H1 (cell line): ENCODE measurements around the gene ZNF213. TPM values are rescaled to one million over a fixed set of nuclear protein-coding genes. Genes with fewer than 3 reads are reported as not detected.

Experiments
- CTCF ChIA-PET: fragments of 300-600 bp; sonication (Branson Sonifier 250); formaldehyde crosslinking; loops from one replicate; lab custom pipeline; 2021; ENCODE audit not compliant: partially characterized antibody; lab: Charles Lee
- POLR2A ChIA-PET: fragments of 300-600 bp; sonication (Branson Sonifier 250); formaldehyde crosslinking; loops from one replicate; lab custom pipeline; 2021; ENCODE audit warnings: inconsistent platforms; ENCODE audit not compliant: partially characterized antibody; lab: Charles Lee
- DNase-seq, 2 experiments: peaks; one replicate each; pipeline versions ENCODE4 v3.0.0 to v3.0.0-alpha.2; 2010 to 2022; ENCODE audit warnings: low spot score in 2 of 2, low read depth in 1 of 2, mixed read lengths in 1 of 2
- FAIRE-seq: peaks from 2 replicates; lab custom pipeline; 2011; peaks lifted over from hg19 to GRCh38; lab: Jason Lieb, UNC
- H2AFZ ChIP-seq: 2 replicates; pipeline ENCODE4 v1.8.1; 2012; ENCODE audit warnings: low read length, inconsistent platforms
- H2AK5ac ChIP-seq: 2 replicates; pipeline ENCODE4 v1.6.1; 2013; ENCODE audit warnings: low read depth, low read length
- H2BK120ac ChIP-seq: replicated peaks from 2 replicates; pipeline ENCODE3; 2013; ENCODE audit warnings: low read depth, low read length, inconsistent platforms
- H2BK12ac ChIP-seq: 2 replicates; pipeline ENCODE4 v1.6.1; 2013; ENCODE audit warnings: low read depth, low read length
- H2BK15ac ChIP-seq: 2 replicates; pipeline ENCODE4 v1.6.1; 2013; ENCODE audit warnings: low read length
- H2BK20ac ChIP-seq: 2 replicates; pipeline ENCODE4 v1.6.1; 2013; ENCODE audit warnings: low read length
- H2BK5ac ChIP-seq: 2 replicates; pipeline ENCODE4 v1.6.1; 2013; ENCODE audit warnings: low read depth, low read length
- H3K14ac ChIP-seq: 2 replicates; pipeline ENCODE4 v1.6.1; 2013; ENCODE audit warnings: inconsistent platforms; ENCODE audit not compliant: insufficient read length
- H3K18ac ChIP-seq: 2 replicates; pipeline ENCODE4 v1.6.1; 2013; ENCODE audit warnings: low read length; ENCODE audit errors: extremely low read depth
- H3K23ac ChIP-seq: 2 replicates; pipeline ENCODE4 v1.6.1; 2013; ENCODE audit warnings: inconsistent platforms; ENCODE audit not compliant: insufficient read length
- H3K23me2 ChIP-seq: 2 replicates; pipeline ENCODE4 v1.6.1; 2013; ENCODE audit warnings: low read depth, low read length
- H3K27ac ChIP-seq: 2 replicates; pipeline ENCODE4 v1.6.1; 2011; ENCODE audit warnings: low read depth, low read length, inconsistent platforms
- H3K27me3 ChIP-seq, 4 experiments: replicated peaks in 1 of 4; 1 replicate in 1 of 4; 2 replicates in 3 of 4; pipeline versions ENCODE4 v1.6.1 to v1.8.1; 2011 to 2013; ENCODE audit warnings: low read length in 3 of 4, mild to moderate bottlenecking in 3 of 4, inconsistent platforms in 2 of 4, mixed read lengths in 2 of 4, moderate library complexity in 1 of 4; ENCODE audit not compliant: control insufficient read depth in 3 of 4, insufficient read depth in 3 of 4; ENCODE audit errors: extremely low read depth in 1 of 4
- H3K36me3 ChIP-seq, 4 experiments: 2 replicates each; pipeline versions ENCODE4 v1.6.1 to v1.8.1; 2011 to 2013; ENCODE audit warnings: mild to moderate bottlenecking in 4 of 4, low read length in 3 of 4, moderate library complexity in 2 of 4, control low read depth in 1 of 4, inconsistent platforms in 1 of 4; ENCODE audit not compliant: insufficient read depth in 4 of 4, control insufficient read depth in 2 of 4
- H3K4ac ChIP-seq: replicated peaks from 2 replicates; pipeline ENCODE3; 2013; ENCODE audit warnings: low read length, low read depth, mixed read lengths, inconsistent platforms; ENCODE audit not compliant: insufficient read length
- H3K4me1 ChIP-seq, 4 experiments: replicated peaks in 1 of 4; 1 replicate in 1 of 4; 2 replicates in 3 of 4; pipeline versions ENCODE4 v1.6.1 to v1.8.1; 2011 to 2013; ENCODE audit warnings: low read length in 3 of 4, inconsistent platforms in 2 of 4, mixed read lengths in 1 of 4; ENCODE audit not compliant: insufficient read depth in 4 of 4, control insufficient read depth in 3 of 4
- H3K4me2 ChIP-seq, 2 experiments: 2 replicates each; pipeline versions ENCODE4 v1.6.1 to v1.8.1; 2011 to 2013; ENCODE audit warnings: low read depth in 2 of 2, low read length in 2 of 2, control low read depth in 1 of 2, inconsistent platforms in 1 of 2, mild to moderate bottlenecking in 1 of 2; ENCODE audit not compliant: insufficient read depth in 1 of 2
- H3K4me3 ChIP-seq, 4 experiments: fragments of 200-600, 300-600 bp in 1 of 4; sonication (generic), shearing (Covaris generic), sonication (Bioruptor Twin) in 1 of 4; 2 replicates each; pipeline versions ENCODE4 v1.5.1 to v1.8.1; 2011 to 2016; ENCODE audit warnings: low read length in 4 of 4, low read depth in 3 of 4, control low read depth in 2 of 4, inconsistent platforms in 2 of 4, mild to moderate bottlenecking in 2 of 4, mixed read lengths in 1 of 4, moderate library complexity in 1 of 4; ENCODE audit not compliant: insufficient read depth in 2 of 4; ENCODE audit errors: extremely low read depth in 1 of 4
- H3K56ac ChIP-seq: replicated peaks from 2 replicates; pipeline ENCODE3; 2013; ENCODE audit warnings: low read depth, mild to moderate bottlenecking, mixed read lengths, low read length, inconsistent platforms; ENCODE audit not compliant: insufficient read length
- H3K79me1 ChIP-seq: 2 replicates; pipeline ENCODE4 v1.6.1; 2013; ENCODE audit warnings: low read depth, low read length, control low read depth
- H3K79me2 ChIP-seq, 2 experiments: 2 replicates each; pipeline versions ENCODE4 v1.6.1 to v1.8.1; 2012 to 2013; ENCODE audit warnings: low read length in 2 of 2, mild to moderate bottlenecking in 2 of 2, inconsistent platforms in 1 of 2; ENCODE audit not compliant: insufficient read depth in 2 of 2, control insufficient read depth in 1 of 2
- H3K9ac ChIP-seq, 4 experiments: replicated peaks in 1 of 4; 1 replicate in 1 of 4; 2 replicates in 3 of 4; pipeline versions ENCODE4 v1.6.1 to v1.8.1; 2011 to 2013; ENCODE audit warnings: low read depth in 3 of 4, low read length in 3 of 4, control low read depth in 2 of 4, mild to moderate bottlenecking in 2 of 4, moderate library complexity in 2 of 4, inconsistent platforms in 1 of 4; ENCODE audit errors: extremely low read depth in 1 of 4
- H3K9me3 ChIP-seq, 2 experiments: 2 replicates each; pipeline versions ENCODE4 v1.6.1 to v1.8.1; 2012 to 2013; ENCODE audit warnings: mild to moderate bottlenecking in 2 of 2, moderate library complexity in 2 of 2, control low read depth in 1 of 2, inconsistent platforms in 1 of 2, low read depth in 1 of 2, low read length in 1 of 2, mixed read lengths in 1 of 2; ENCODE audit not compliant: insufficient read depth in 2 of 2
- H4K20me1 ChIP-seq, 2 experiments: replicated peaks in 1 of 2; 2 replicates each; pipeline versions ENCODE3 to v1.8.1; 2011 to 2013; ENCODE audit warnings: inconsistent platforms in 2 of 2, low read length in 2 of 2, mild to moderate bottlenecking in 1 of 2; ENCODE audit not compliant: insufficient read depth in 2 of 2, control insufficient read depth in 1 of 2
- H4K5ac ChIP-seq: 2 replicates; pipeline ENCODE4 v1.6.1; 2013; ENCODE audit warnings: low read length, low read depth, mixed read lengths, inconsistent platforms; ENCODE audit not compliant: insufficient read length
- H4K8ac ChIP-seq: 2 replicates; pipeline ENCODE4 v1.8.0; 2013; ENCODE audit warnings: mild to moderate bottlenecking, moderate library complexity, low read length, inconsistent platforms; ENCODE audit not compliant: insufficient read depth; ENCODE audit errors: extremely low read depth
- H4K91ac ChIP-seq: replicated peaks from 2 replicates; pipeline ENCODE3; 2013; ENCODE audit warnings: low read length, mixed read lengths, inconsistent platforms; ENCODE audit not compliant: insufficient read length
- CEBPB ChIP-seq: IDR thresholded peaks from 2 replicates; pipeline ENCODE4 v1.6.1; 2012; ENCODE audit warnings: low read depth, low read length
- HDAC2 ChIP-seq, 2 experiments: fragments of 300-600 bp in 1 of 2; sonication (generic) in 1 of 2; IDR thresholded peaks; 2 replicates each; pipeline ENCODE4 v1.6.1; 2011 to 2012; ENCODE audit warnings: low read depth in 2 of 2, low read length in 2 of 2, mild to moderate bottlenecking in 2 of 2, moderate library complexity in 2 of 2, borderline replicate concordance in 1 of 2, inconsistent platforms in 1 of 2
- SIRT6 ChIP-seq: IDR thresholded peaks from one replicate; pipeline ENCODE4 v1.7.1; 2012; ENCODE audit warnings: low read length, inconsistent platforms
- TAF1 ChIP-seq: IDR thresholded peaks from 2 replicates; pipeline ENCODE4 v1.6.1; 2011; ENCODE audit warnings: mild to moderate bottlenecking, low read depth, low read length
- WGBS, 2 experiments: shearing (Covaris generic) in 1 of 2; methylation state at CpG; one replicate each; pipeline versions ENCODE4 v1.1.6 to v1.1.7; 2013 to 2015; ENCODE audit warnings: low lambda C conversion rate in 2 of 2, mixed read lengths in 2 of 2, inconsistent platforms in 1 of 2, low coverage in 1 of 2, missing lambda C conversion rate in 1 of 2; ENCODE audit not compliant: insufficient replicate concordance in 2 of 2, insufficient coverage in 1 of 2, insufficient read length in 1 of 2; ENCODE audit errors: extremely low coverage in 1 of 2, missing lambda C conversion rate in 1 of 2; 5-methylcytosine and 5-hydroxymethylcytosine counted together
- polyA plus RNA-seq, 7 experiments: library from polyadenylated mRNA; depleted of rRNA in 3 of 7; stranded (reverse) in 5 of 7; unstranded in 2 of 7; fragments of >200 nt in 5 of 7; fragments of 200-250 nt in 2 of 7; gene quantifications; 1 replicate in 5 of 7; 2 replicates in 1 of 7; 4 replicates in 1 of 7; pipeline versions ENCODE4 v1.2.1 to v1.2.3, GENCODE V29; 2011 to 2013; ENCODE audit warnings: missing spikeins in 2 of 7, mixed read lengths in 2 of 7
- total RNA-seq: library from RNA; stranded (reverse); fragmentation: NEBNext Ultra II Directional; extraction: Animal tissue kit (Norgen Biotek cat#: 25700); gene quantifications from 2 replicates; pipeline ENCODE4 v1.2.1, GENCODE V29; 2021
- TF ChIP-seq, protein P1 (sequence below): IDR thresholded peaks from 2 replicates; pipeline ENCODE4 v1.6.1; 2011; ENCODE audit warnings: low read length, improper control_type of control experiment

ZNF213 gene
- total and polyA plus RNA-seq, 2 of the 8 experiments (the other 6 are each of a cell fraction or from before 2014, with no cell fraction given), result 1.6 to 6.9 TPM

GRCh38 chr16:3145660-3146059 lies 10.8 kb downstream of the ZNF213 start:
- Histone ChIP-seq H3K79me1 (no peaks in the 10 kb centered on the region), H3K4me3 (no peak overlapping the region), H2BK5ac (no peak overlapping the region), H3K23me2 (peaks cover 8% of the 10 kb centered on the region; the same call in 1 of the 2 replicates), H3K27ac (no peak overlapping the region), H3K79me2 (no peaks in the 10 kb centered on the region), H3K27me3 (peaks cover 0 to 18% (median 12%) of the 10 kb centered on the region in 4 experiments; a peak in 5 of 7 replicates), H3K36me3 (peaks cover 0 to 7% (median 3%) of the 10 kb centered on the region in 4 experiments; a peak in 3 of 8 replicates), H3K4me2 (no peak overlapping the region)
- DNase-seq, result no peak
- no peak for TF ChIP-seq TAF1
- TF ChIP-seq CEBPB, result no peak
- no peak for TF ChIP-seq HDAC2 (IDR thresholded peaks at IDR 0.05; ENCODE audit: borderline replicate concordance in 1 of 2, low read depth in 2 of 2, low read length in 2 of 2)
- no peak for TF ChIP-seq SIRT6
- TF ChIP-seq, protein P1, sequence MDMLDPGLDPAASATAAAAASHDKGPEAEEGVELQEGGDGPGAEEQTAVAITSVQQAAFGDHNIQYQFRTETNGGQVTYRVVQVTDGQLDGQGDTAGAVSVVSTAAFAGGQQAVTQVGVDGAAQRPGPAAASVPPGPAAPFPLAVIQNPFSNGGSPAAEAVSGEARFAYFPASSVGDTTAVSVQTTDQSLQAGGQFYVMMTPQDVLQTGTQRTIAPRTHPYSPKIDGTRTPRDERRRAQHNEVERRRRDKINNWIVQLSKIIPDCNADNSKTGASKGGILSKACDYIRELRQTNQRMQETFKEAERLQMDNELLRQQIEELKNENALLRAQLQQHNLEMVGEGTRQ, result no peak
- TF ChIP-seq, all 59 proteins: peak for 0
- peaks cover 0 to 8% of the 10 kb centered on the region in 2 experiments for H4K20me1 ChIP-seq
- H3K56ac ChIP-seq, result no peak overlapping the region
- H4K91ac ChIP-seq, result no peak overlapping the region
- no peak overlapping the region for H3K4ac ChIP-seq
- no peak for FAIRE-seq
- H2BK15ac ChIP-seq, result no peak overlapping the region
- no peaks in the 10 kb centered on the region for H3K9me3 ChIP-seq
- H2BK12ac ChIP-seq, result no peak overlapping the region
- H3K14ac ChIP-seq, result no peak overlapping the region
- no peak overlapping the region for H3K9ac ChIP-seq
- CTCF ChIA-PET, result interaction anchor here (1.1 to 10.9 kb wide), 3 partner anchors 14 to 87 kb away, joined by 3 to 174 read pairs (median 3); partner anchors contain the start of gene ZNF213
- no peak overlapping the region for H3K18ac ChIP-seq
- H2AK5ac ChIP-seq, result no peak overlapping the region
- POLR2A ChIA-PET, result interaction anchor here (0.9 to 8.6 kb wide), 9 partner anchors 10 to 58 kb away, joined by 3 to 69 read pairs (median 6); partner anchors contain the start of genes ZNF213 and ZSCAN10
- H3K23ac ChIP-seq, result no peak overlapping the region
- H2BK120ac ChIP-seq, result no peak overlapping the region
- H3K4me1 ChIP-seq, result peaks cover 0 to 5% (median 3%) of the 10 kb centered on the region in 4 experiments; a peak in 3 of 7 replicates
- no peak overlapping the region for H2AFZ ChIP-seq
- no peak overlapping the region for H4K8ac ChIP-seq
- no peak overlapping the region for H2BK20ac ChIP-seq
- 85% methylated on average over 11 of the region's 12 CpGs; no CpG with 5 or more reads in 1 of the 2 experiments for WGBS, 2 experiments
- no peak overlapping the region for H4K5ac ChIP-seq
